CD14-positive monocyte (primary cell): ENCODE data around the gene GLTPD2. TPM values are rescaled to one million over a fixed set of nuclear protein-coding genes. Genes with fewer than 3 reads are reported as not detected.
A peak's percentile ranks its signal among the peaks of the same experiment; 100 is the strongest.

Experiments
- DNase-seq, 3 donors: peaks; one replicate each; pipeline ENCODE4 v3.0.0-alpha.2; 2011 to 2022
- H2AFZ ChIP-seq: 2 replicates; pipeline ENCODE4 v1.6.0; 2012; ENCODE audit warnings: mild to moderate bottlenecking, low read depth, low read length, inconsistent platforms; ENCODE audit not compliant: insufficient read depth, poor library complexity, severe bottlenecking
- H3K27ac ChIP-seq, 2 donors: 1 replicate in 1 of 2; 2 replicates in 1 of 2; pipeline ENCODE4 v1.5.1; 2012 to 2013; ENCODE audit warnings: low read length in 2 of 2, control low read depth in 1 of 2, inconsistent platforms in 1 of 2, low read depth in 1 of 2, mild to moderate bottlenecking in 1 of 2
- H3K27me3 ChIP-seq, 2 donors: one replicate each; pipeline versions ENCODE4 v1.6.0 to v1.6.1; 2011 to 2013; ENCODE audit warnings: low read length in 2 of 2; ENCODE audit not compliant: control insufficient read depth in 2 of 2, insufficient read depth in 2 of 2
- H3K36me3 ChIP-seq, 2 donors: replicated peaks in 1 of 2; 1 replicate in 1 of 2; 2 replicates in 1 of 2; pipeline versions ENCODE4 v1.5.1 to v1.6.1; 2012 to 2013; ENCODE audit warnings: low read length in 2 of 2, control low read depth in 1 of 2, inconsistent platforms in 1 of 2, mild to moderate bottlenecking in 1 of 2; ENCODE audit not compliant: insufficient read depth in 2 of 2, control insufficient read depth in 1 of 2
- H3K4me1 ChIP-seq, 2 donors: 1 replicate in 1 of 2; 2 replicates in 1 of 2; pipeline versions ENCODE4 v1.5.1 to v1.6.1; 2012 to 2013; ENCODE audit warnings: low read length in 2 of 2, control low read depth in 1 of 2, inconsistent platforms in 1 of 2, mild to moderate bottlenecking in 1 of 2, moderate library complexity in 1 of 2; ENCODE audit not compliant: insufficient read depth in 2 of 2, control insufficient read depth in 1 of 2
- H3K4me2 ChIP-seq: replicated peaks from 2 replicates; pipeline ENCODE3; 2012; ENCODE audit warnings: low read length, moderate library complexity, mild to moderate bottlenecking; ENCODE audit not compliant: poor library complexity, severe bottlenecking; ENCODE audit errors: extremely low read depth
- H3K4me3 ChIP-seq, 3 experiments: fragments of 200-600 bp in 1 of 3; sonication (generic) in 1 of 3; replicated peaks in 1 of 3; 1 replicate in 2 of 3; 2 replicates in 1 of 3; pipeline ENCODE4 v1.5.1; 2011 to 2013; ENCODE audit warnings: low read length in 3 of 3, mild to moderate bottlenecking in 3 of 3, control low read depth in 2 of 3, low read depth in 2 of 3, inconsistent platforms in 1 of 3, moderate library complexity in 1 of 3
- H3K79me2 ChIP-seq: 2 replicates; pipeline ENCODE4 v1.6.0; 2012; ENCODE audit warnings: mild to moderate bottlenecking, control low read depth, inconsistent platforms, low read length, moderate library complexity; ENCODE audit not compliant: insufficient read depth
- H3K9ac ChIP-seq: 2 replicates; pipeline ENCODE4 v1.6.0; 2017; ENCODE audit warnings: low read length, mild to moderate bottlenecking; ENCODE audit not compliant: insufficient read depth, poor library complexity, severe bottlenecking
- H3K9me3 ChIP-seq, 2 donors: replicated peaks in 1 of 2; 1 replicate in 1 of 2; 2 replicates in 1 of 2; pipeline versions ENCODE4 v1.5.1 to v1.6.1; 2012 to 2013; ENCODE audit warnings: low read length in 2 of 2, control low read depth in 1 of 2; ENCODE audit not compliant: control insufficient read depth in 1 of 2, insufficient read depth in 1 of 2
- H4K20me1 ChIP-seq: 2 replicates; pipeline ENCODE4 v1.6.0; 2012; ENCODE audit warnings: mild to moderate bottlenecking, low read length, control low read depth, moderate library complexity; ENCODE audit not compliant: insufficient read depth
- H3K27ac Mint-ChIP-seq, 7 donors: one replicate each; pipeline ENCODE4 v1.8.0; 2020; ENCODE audit warnings: mild to moderate bottlenecking in 7 of 7, mixed read lengths in 7 of 7, moderate library complexity in 6 of 7, inconsistent platforms in 2 of 7
- H3K27me3 Mint-ChIP-seq, 3 donors: one replicate each; pipeline ENCODE4 v1.8.0; 2021 to 2022; ENCODE audit warnings: low read depth in 3 of 3, mild to moderate bottlenecking in 3 of 3, mixed read lengths in 3 of 3, moderate library complexity in 3 of 3, inconsistent platforms in 1 of 3
- H3K36me3 Mint-ChIP-seq, 2 donors: one replicate each; pipeline ENCODE4 v1.8.0; 2020; ENCODE audit warnings: mixed read lengths in 2 of 2, inconsistent platforms in 1 of 2, mild to moderate bottlenecking in 1 of 2
- H3K4me1 Mint-ChIP-seq: one replicate; pipeline ENCODE4 v1.8.0; 2020; ENCODE audit warnings: mild to moderate bottlenecking, mixed read lengths
- H3K4me3 Mint-ChIP-seq, 2 donors: one replicate each; pipeline ENCODE4 v1.8.0; 2020; ENCODE audit warnings: mild to moderate bottlenecking in 2 of 2, mixed read lengths in 2 of 2, moderate library complexity in 1 of 2
- H3K9me3 Mint-ChIP-seq, 7 donors: one replicate each; pipeline ENCODE4 v1.8.0; 2020 to 2022; ENCODE audit warnings: mixed read lengths in 7 of 7, mild to moderate bottlenecking in 6 of 7, moderate library complexity in 6 of 7, inconsistent platforms in 2 of 7
- WGBS: methylation state at CpG from one replicate; pipeline ENCODE4 v1.1.5; 2013; ENCODE audit warnings: missing lambda C conversion rate; ENCODE audit not compliant: insufficient coverage; 5-methylcytosine and 5-hydroxymethylcytosine counted together
- intact Hi-C, 2 donors: fragments of 100-400 bp; cut with micrococcal nuclease; formaldehyde crosslinking; loops; one replicate each; pipeline versions ENCODE4 v1.15.0 to v1.15.1; 2023
- polyA plus RNA-seq, 3 donors: library from polyadenylated mRNA; depleted of rRNA in 1 of 3; unstranded in 2 of 3; stranded (reverse) in 1 of 3; fragments of 300-500 nt in 2 of 3; fragments of >200 nt in 1 of 3; fragmentation: Illumina TruSeq in 2 of 3; gene quantifications; 1 replicate in 2 of 3; 2 replicates in 1 of 3; pipeline ENCODE4 v1.2.3, GENCODE V29; 2012 to 2021
- TF ChIP-seq, protein P1 (sequence below): fragments of 200-600 bp; IDR thresholded peaks from one replicate; pipeline ENCODE4 v1.8.0; 2022; ENCODE audit warnings: antibody characterized with exemption, mild to moderate bottlenecking

GLTPD2 gene
- polyA plus RNA-seq, 3 donors = 0.27 to 2.1 (median 1.5) TPM

DNA sequence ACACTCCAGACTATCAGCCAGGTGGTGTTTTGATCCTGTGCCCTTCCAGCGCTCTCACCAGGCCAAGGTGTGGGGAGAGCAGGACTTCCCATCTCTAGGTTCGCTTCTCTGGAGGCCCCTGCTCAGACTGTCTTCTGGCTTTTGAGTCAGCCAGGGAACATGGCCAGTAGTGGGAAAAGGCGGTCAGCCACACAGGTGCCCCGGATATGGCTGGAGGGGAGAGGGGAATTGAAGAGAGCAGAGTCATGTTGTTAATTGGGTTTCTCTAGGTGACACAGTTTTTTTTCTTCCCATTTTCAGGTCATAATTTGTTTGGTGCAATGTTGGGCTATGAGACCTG, 45.9 kb downstream of the GLTPD2 start:
- H3K4me3 ChIP-seq = peak overlapping the region in 1 of 3 experiments; percentile 94
- WGBS = 100% methylated on average over 3 of the region's 4 CpGs
- peaks cover 10 to 28% of the 10 kb centered on the region in 2 donors for H3K36me3 ChIP-seq
- intact Hi-C loops = loop anchor here (1.0 to 5.0 kb wide), 4 partner anchors 8 to 43 kb away; partner anchors contain the start of gene PSMB6 (in 1 of the 2)
- no peaks in the 10 kb centered on the region for H3K9me3 ChIP-seq
- peaks cover 61% of the 10 kb centered on the region for H3K79me2 ChIP-seq
- H3K4me2 ChIP-seq = peak overlapping the region; percentile 98
- H3K27ac ChIP-seq = no peak overlapping the region
- peaks cover 25 to 32% of the 10 kb centered on the region in 2 donors for H3K4me1 ChIP-seq
- Mint-ChIP-seq H3K27ac (peak overlapping the region in 4 of 7 donors; percentile 1 to 60 (median 16)), H3K4me3 (peak overlapping the region; percentile 97 to 99), H3K36me3 (peaks cover 35 to 37% of the 10 kb centered on the region in 2 donors), H3K27me3 (peaks cover 1 to 3% (median 3%) of the 10 kb centered on the region in 3 donors), H3K9me3 (no peaks in the 10 kb centered on the region), H3K4me1 (peaks cover 35% of the 10 kb centered on the region)
- peaks cover 21% of the 10 kb centered on the region for H4K20me1 ChIP-seq
- no peaks in the 10 kb centered on the region for H3K27me3 ChIP-seq
- no peak overlapping the region for H3K9ac ChIP-seq
- TF ChIP-seq, protein P1, sequence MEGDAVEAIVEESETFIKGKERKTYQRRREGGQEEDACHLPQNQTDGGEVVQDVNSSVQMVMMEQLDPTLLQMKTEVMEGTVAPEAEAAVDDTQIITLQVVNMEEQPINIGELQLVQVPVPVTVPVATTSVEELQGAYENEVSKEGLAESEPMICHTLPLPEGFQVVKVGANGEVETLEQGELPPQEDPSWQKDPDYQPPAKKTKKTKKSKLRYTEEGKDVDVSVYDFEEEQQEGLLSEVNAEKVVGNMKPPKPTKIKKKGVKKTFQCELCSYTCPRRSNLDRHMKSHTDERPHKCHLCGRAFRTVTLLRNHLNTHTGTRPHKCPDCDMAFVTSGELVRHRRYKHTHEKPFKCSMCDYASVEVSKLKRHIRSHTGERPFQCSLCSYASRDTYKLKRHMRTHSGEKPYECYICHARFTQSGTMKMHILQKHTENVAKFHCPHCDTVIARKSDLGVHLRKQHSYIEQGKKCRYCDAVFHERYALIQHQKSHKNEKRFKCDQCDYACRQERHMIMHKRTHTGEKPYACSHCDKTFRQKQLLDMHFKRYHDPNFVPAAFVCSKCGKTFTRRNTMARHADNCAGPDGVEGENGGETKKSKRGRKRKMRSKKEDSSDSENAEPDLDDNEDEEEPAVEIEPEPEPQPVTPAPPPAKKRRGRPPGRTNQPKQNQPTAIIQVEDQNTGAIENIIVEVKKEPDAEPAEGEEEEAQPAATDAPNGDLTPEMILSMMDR = no peak
- DNase-seq = no peak
- no peak overlapping the region for H2AFZ ChIP-seq

DNA sequence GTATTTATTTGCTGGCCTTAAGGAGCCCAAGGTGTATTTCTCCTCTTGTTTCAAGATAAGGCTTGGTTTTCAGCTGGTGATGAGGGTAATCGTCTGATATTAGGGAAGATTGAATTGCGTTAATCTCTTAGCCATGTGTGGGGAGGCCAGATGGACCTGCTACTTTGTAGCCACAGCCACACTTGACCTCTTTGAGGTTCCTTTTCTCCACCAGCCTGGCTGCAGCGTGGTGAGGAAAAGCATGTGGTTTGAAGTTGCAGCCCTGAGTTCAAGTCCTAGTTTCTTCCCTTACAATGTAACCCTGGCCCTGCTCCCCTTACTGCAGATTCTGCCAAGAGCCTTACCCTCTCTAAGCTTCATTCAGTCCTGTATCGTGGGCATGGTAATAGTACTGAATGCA, 47.5 kb downstream of the GLTPD2 start:
- H3K9me3 ChIP-seq = no peaks in the 10 kb centered on the region
- TF ChIP-seq, protein P1 = no peak
- H4K20me1 ChIP-seq = peaks cover 21% of the 10 kb centered on the region
- no CpG with 5 or more reads among the region's 4 CpGs for WGBS
- no peak for DNase-seq
- Mint-ChIP-seq H3K4me3 (no peak overlapping the region), H3K27ac (peak overlapping the region in 2 of 7 donors; percentile 38 to 44), H3K4me1 (peaks cover 48% of the 10 kb centered on the region), H3K36me3 (peaks cover 48 to 49% of the 10 kb centered on the region in 2 donors), H3K27me3 (peaks cover 0 to 3% (median 1%) of the 10 kb centered on the region in 3 donors), H3K9me3 (no peaks in the 10 kb centered on the region)
- H3K4me3 ChIP-seq = no peak overlapping the region
- H3K27ac ChIP-seq = no peak overlapping the region
- intact Hi-C loops = loop anchor here (5.0 kb wide), 3 partner anchors 36 to 41 kb away; partner anchors contain the start of gene PSMB6 (in 1 of the 2)
- H3K4me2 ChIP-seq = no peak overlapping the region
- H3K4me1 ChIP-seq = peaks cover 25 to 41% of the 10 kb centered on the region in 2 donors
- H3K9ac ChIP-seq = no peak overlapping the region
- peaks cover 77% of the 10 kb centered on the region for H3K79me2 ChIP-seq
- H3K36me3 ChIP-seq = peaks cover 10 to 31% of the 10 kb centered on the region in 2 donors
- no peaks in the 10 kb centered on the region for H3K27me3 ChIP-seq
- H2AFZ ChIP-seq = no peak overlapping the region
